Measurements from ENCODE around the gene SPRYD4.

GRCh38 chr12:56521209-56521589, 52.8 kb downstream of the SPRYD4 start:
- TF ChIP-seq EZH2 (optimal IDR thresholded peaks at IDR 0.05; ENCODE audit: low read depth, low read length) (no peak), CTCF (IDR thresholded peaks at IDR 0.05; ENCODE audit: low read length) (no peak)
